IMR-90 (cell line): ENCODE data around the gene FSTL1. TPM values are rescaled to one million over a fixed set of nuclear protein-coding genes. Genes with fewer than 3 reads are reported as not detected.

Experiments used
- ATAC-seq: fragments of 200-7000 bp; cut with Tn5 transposase; 2 replicates; pipeline ENCODE4 v1.9.1; 2020; ENCODE audit warnings: low read depth, mild to moderate bottlenecking, moderate library complexity
- BruUV-seq: library from RNA; stranded (reverse); fragments of 400-500 nt; replicated peaks from 2 replicates; lab custom pipeline; 2021; lab: Mats Ljungman, UMichigan
- CTCF ChIA-PET: fragments of 300-600 bp; formaldehyde crosslinking; extraction: SDS; loops from one replicate; lab custom pipeline; 2021; ENCODE audit warnings: antibody characterized with exemption; lab: Yijun Ruan, JAX
- POLR2A ChIA-PET: fragments of 300-600 bp; sonication (Branson Sonifier 250); formaldehyde crosslinking; loops from one replicate; lab custom pipeline; 2022; ENCODE audit warnings: antibody characterized with exemption; ENCODE audit not compliant: unreplicated experiment; lab: Charles Lee
- DNase-seq: peaks from one replicate; pipeline ENCODE4 v3.0.0; 2013
- H2AFZ ChIP-seq: replicated peaks from 2 replicates; pipeline ENCODE3; 2013; ENCODE audit warnings: low read length, mild to moderate bottlenecking; ENCODE audit not compliant: poor library complexity
- H2AK5ac ChIP-seq: 2 replicates; pipeline ENCODE4 v1.6.1; 2013; ENCODE audit warnings: low read depth, low read length, inconsistent platforms
- H2AK9ac ChIP-seq: replicated peaks from 2 replicates; pipeline ENCODE3; 2013; ENCODE audit warnings: mild to moderate bottlenecking, low read depth, low read length, moderate library complexity; ENCODE audit not compliant: poor library complexity
- H2BK120ac ChIP-seq: 2 replicates; pipeline ENCODE4 v1.6.1; 2013; ENCODE audit warnings: low read depth, low read length, inconsistent platforms
- H2BK15ac ChIP-seq: 3 replicates; pipeline ENCODE4 v1.6.1; 2013; ENCODE audit warnings: low read depth, low read length, inconsistent platforms
- H2BK20ac ChIP-seq: 2 replicates; pipeline ENCODE4 v1.6.1; 2013; ENCODE audit warnings: low read depth, mild to moderate bottlenecking, inconsistent platforms, low read length, moderate library complexity
- H2BK5ac ChIP-seq: 2 replicates; pipeline ENCODE4 v1.6.1; 2013; ENCODE audit warnings: mild to moderate bottlenecking, low read depth, low read length, inconsistent platforms; ENCODE audit not compliant: poor library complexity, severe bottlenecking
- H3K14ac ChIP-seq: replicated peaks from 2 replicates; pipeline ENCODE4 v1.6.1; 2013; ENCODE audit warnings: low read depth, low read length, inconsistent platforms
- H3K18ac ChIP-seq: 2 replicates; pipeline ENCODE4 v1.6.1; 2013; ENCODE audit warnings: low read depth, low read length, control low read depth
- H3K23ac ChIP-seq: 2 replicates; pipeline ENCODE4 v1.6.1; 2013; ENCODE audit warnings: low read depth, low read length, inconsistent platforms
- H3K27ac ChIP-seq: 2 replicates; pipeline ENCODE4 v1.5.1; 2013; ENCODE audit warnings: mild to moderate bottlenecking, control low read depth, low read length; ENCODE audit not compliant: insufficient read depth
- H3K27me3 ChIP-seq: 2 replicates; pipeline ENCODE4 v1.6.1; 2013; ENCODE audit warnings: low read length; ENCODE audit not compliant: control insufficient read depth, insufficient read depth
- H3K36me3 ChIP-seq: 2 replicates; pipeline ENCODE4 v1.6.1; 2013; ENCODE audit warnings: low read length, mixed read lengths; ENCODE audit not compliant: control insufficient read depth, insufficient read depth
- H3K4ac ChIP-seq: 2 replicates; pipeline ENCODE4 v1.6.1; 2013; ENCODE audit warnings: low read depth, low read length, inconsistent platforms
- H3K4me1 ChIP-seq: 2 replicates; pipeline ENCODE4 v1.6.1; 2013; ENCODE audit warnings: low read length, mixed read lengths; ENCODE audit not compliant: control insufficient read depth, insufficient read depth
- H3K4me2 ChIP-seq: 2 replicates; pipeline ENCODE4 v1.6.1; 2013; ENCODE audit warnings: low read depth, mild to moderate bottlenecking, control low read depth, low read length, moderate library complexity
- H3K4me3 ChIP-seq: 2 replicates; pipeline ENCODE4 v1.5.1; 2013; ENCODE audit warnings: low read depth, mild to moderate bottlenecking, control low read depth, low read length, moderate library complexity; ENCODE audit not compliant: insufficient read depth
- H3K56ac ChIP-seq: 2 replicates; pipeline ENCODE4 v1.6.1; 2013; ENCODE audit warnings: low read length, inconsistent platforms; ENCODE audit not compliant: insufficient read depth; ENCODE audit errors: extremely low read depth
- H3K79me1 ChIP-seq, 2 experiments: 2 replicates each; pipeline ENCODE4 v1.6.1; 2013; ENCODE audit warnings: low read length in 2 of 2, inconsistent platforms in 1 of 2, low read depth in 1 of 2
- H3K9ac ChIP-seq: 2 replicates; pipeline ENCODE4 v1.6.1; 2013; ENCODE audit warnings: low read depth, low read length, control low read depth
- H3K9me1 ChIP-seq: 2 replicates; pipeline ENCODE4 v1.6.1; 2013; ENCODE audit warnings: low read length, inconsistent platforms; ENCODE audit not compliant: insufficient read depth
- H3K9me3 ChIP-seq: 2 replicates; pipeline ENCODE4 v1.6.1; 2013; ENCODE audit warnings: low read length; ENCODE audit not compliant: control insufficient read depth, insufficient read depth
- H4K20me1 ChIP-seq: 2 replicates; pipeline ENCODE4 v1.6.1; 2013; ENCODE audit warnings: low read length, inconsistent platforms; ENCODE audit not compliant: insufficient read depth
- H4K5ac ChIP-seq: 2 replicates; pipeline ENCODE4 v1.6.1; 2013; ENCODE audit warnings: mild to moderate bottlenecking, low read depth, low read length, control low read depth
- H4K8ac ChIP-seq, 2 experiments: 2 replicates each; pipeline ENCODE4 v1.6.1; 2013; ENCODE audit warnings: low read depth in 2 of 2, low read length in 2 of 2, control low read depth in 1 of 2, inconsistent platforms in 1 of 2
- H4K91ac ChIP-seq: 2 replicates; pipeline ENCODE4 v1.6.1; 2013; ENCODE audit warnings: low read depth, low read length, inconsistent platforms; ENCODE audit not compliant: insufficient read depth
- BHLHE40 ChIP-seq: fragments of 150-350 bp; IDR thresholded peaks from 2 replicates; pipeline ENCODE4 v1.6.1; 2016; ENCODE audit warnings: mild to moderate bottlenecking, low read depth, low read length
- CEBPB ChIP-seq: IDR thresholded peaks from 2 replicates; pipeline ENCODE4 v1.6.1; 2012; ENCODE audit warnings: low read depth, low read length, improper control_type of control experiment
- FOS ChIP-seq: fragments of 150-350 bp; IDR thresholded peaks from 2 replicates; pipeline ENCODE4 v1.6.1; 2016; ENCODE audit warnings: low read depth, low read length
- MXI1 ChIP-seq: IDR thresholded peaks from 2 replicates; pipeline ENCODE4 v1.6.1; 2012; ENCODE audit warnings: low read depth, mild to moderate bottlenecking, low read length, moderate library complexity, borderline replicate concordance
- NFE2L2 ChIP-seq: fragments of 150-350 bp; IDR thresholded peaks from 2 replicates; pipeline ENCODE4 v1.6.1; 2016; ENCODE audit warnings: low read depth, mild to moderate bottlenecking, low read length
- RAD21 ChIP-seq: IDR thresholded peaks from 2 replicates; pipeline ENCODE4 v1.6.1; 2012; ENCODE audit warnings: low read length, improper control_type of control experiment
- WGBS, 2 experiments: methylation state at CpG; one replicate each; pipeline versions ENCODE4 v1.1.5 to v1.1.7; 2013; ENCODE audit warnings: missing lambda C conversion rate in 2 of 2; ENCODE audit not compliant: insufficient read length in 1 of 2; ENCODE audit errors: extremely low coverage in 2 of 2; 5-methylcytosine and 5-hydroxymethylcytosine counted together
- dilution Hi-C: fragments of 300-500 bp; cut with HindIII; formaldehyde crosslinking; loops from one replicate; pipeline ENCODE4 v1.14.3; 2018; ENCODE audit warnings: low sequenced_read_pairs; ENCODE audit not compliant: unreplicated experiment
- in situ Hi-C: fragments of 300-500 bp; cut with MboI; formaldehyde crosslinking; loops from 3 replicates; pipeline ENCODE4 v1.14.3; 2019; ENCODE audit warnings: low sequenced_read_pairs, inconsistent platforms, mixed read lengths
- intact Hi-C: fragments of 100-400 bp; cut with micrococcal nuclease; formaldehyde crosslinking; loops from 2 replicates; pipeline ENCODE4 v1.10.0; 2022
- polyA plus RNA-seq, 3 experiments: library from polyadenylated mRNA; depleted of rRNA; stranded (reverse); fragments of >200 nt; gene quantifications; 2 replicates each; pipeline ENCODE4 v1.2.3, GENCODE V29; 2012; ENCODE audit warnings: low replicate concordance in 1 of 3
- total RNA-seq: library from RNA; depleted of rRNA; stranded (reverse); fragments of >200 nt; gene quantifications from 2 replicates; pipeline ENCODE4 v1.2.3, GENCODE V29; 2012
- TF ChIP-seq, protein P1 (sequence below): conservative IDR thresholded peaks from 2 replicates; pipeline ENCODE4 v1.5.1; 2012; ENCODE audit warnings: mild to moderate bottlenecking, low read depth, low read length, improper control_type of control experiment

The FSTL1 gene
- total and polyA plus RNA-seq, 2 of the 4 experiments (the other 2 are of a cell fraction), result 864 to 1,642 TPM

DNA sequence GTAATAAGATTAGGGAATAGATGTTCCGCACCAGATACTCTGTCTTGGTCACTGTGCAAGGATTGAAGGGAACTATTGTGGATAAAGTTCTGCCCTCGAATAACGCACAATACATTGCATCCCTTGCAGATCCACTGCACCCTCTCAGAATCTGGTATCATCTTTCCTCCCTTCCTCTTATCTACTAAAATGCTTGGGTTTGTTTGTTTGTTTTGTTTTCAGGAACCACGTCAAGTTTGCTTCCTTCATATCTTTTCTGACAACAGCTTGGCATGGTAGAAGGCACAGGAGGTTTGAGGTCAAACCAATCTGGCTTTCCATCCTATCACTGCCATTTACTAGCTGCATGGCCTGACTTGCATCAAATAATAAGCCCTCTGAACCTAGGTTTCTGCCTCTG is 2.0 kb upstream of the FSTL1 start:
- Histone ChIP-seq H3K4ac (no peak overlapping the region), H4K20me1 (peaks cover 16% of the 10 kb centered on the region), H4K5ac (no peak overlapping the region), H4K8ac (no peak overlapping the region), H3K18ac (no peak overlapping the region), H3K27me3 (no peaks in the 10 kb centered on the region), H3K56ac (no peak overlapping the region), H3K9ac (no peak overlapping the region), H3K23ac (no peak overlapping the region), H2BK5ac (no peak overlapping the region), H2AK5ac (no peak overlapping the region), H2AK9ac (no peak overlapping the region), H2AFZ (no peak overlapping the region), H3K79me1 (peaks cover 5 to 16% of the 10 kb centered on the region in 2 experiments; a peak in 2 of 4 replicates), H2BK20ac (no peak overlapping the region), H3K4me2 (no peak overlapping the region), H2BK15ac (no peak overlapping the region), H3K9me3 (no peaks in the 10 kb centered on the region), H3K36me3 (peaks cover 4% of the 10 kb centered on the region), H3K4me1 (peaks cover 5% of the 10 kb centered on the region), H3K27ac (no peak overlapping the region), H3K4me3 (no peak overlapping the region), H3K14ac (no peak overlapping the region), H4K91ac (no peak overlapping the region), H2BK120ac (no peak overlapping the region), H3K9me1 (peaks cover 5% of the 10 kb centered on the region; the same call in 1 of the 2 replicates)
- BruUV-seq, result no TSS peak
- dilution Hi-C loops, result no loop called here
- in situ Hi-C loops, result no loop called here
- WGBS, 2 experiments, result no CpG with 5 or more reads among the region's 4 CpGs
- ChIA-PET POLR2A (no interaction called here), CTCF (no interaction called here)
- ATAC-seq (no peak), DNase-seq (no peak)
- no peak for TF ChIP-seq RAD21
- no peak for TF ChIP-seq FOS
- no peak for TF ChIP-seq MXI1
- no peak for TF ChIP-seq BHLHE40
- TF ChIP-seq CEBPB, result no peak
- TF ChIP-seq NFE2L2, result no peak
- TF ChIP-seq, protein P1, sequence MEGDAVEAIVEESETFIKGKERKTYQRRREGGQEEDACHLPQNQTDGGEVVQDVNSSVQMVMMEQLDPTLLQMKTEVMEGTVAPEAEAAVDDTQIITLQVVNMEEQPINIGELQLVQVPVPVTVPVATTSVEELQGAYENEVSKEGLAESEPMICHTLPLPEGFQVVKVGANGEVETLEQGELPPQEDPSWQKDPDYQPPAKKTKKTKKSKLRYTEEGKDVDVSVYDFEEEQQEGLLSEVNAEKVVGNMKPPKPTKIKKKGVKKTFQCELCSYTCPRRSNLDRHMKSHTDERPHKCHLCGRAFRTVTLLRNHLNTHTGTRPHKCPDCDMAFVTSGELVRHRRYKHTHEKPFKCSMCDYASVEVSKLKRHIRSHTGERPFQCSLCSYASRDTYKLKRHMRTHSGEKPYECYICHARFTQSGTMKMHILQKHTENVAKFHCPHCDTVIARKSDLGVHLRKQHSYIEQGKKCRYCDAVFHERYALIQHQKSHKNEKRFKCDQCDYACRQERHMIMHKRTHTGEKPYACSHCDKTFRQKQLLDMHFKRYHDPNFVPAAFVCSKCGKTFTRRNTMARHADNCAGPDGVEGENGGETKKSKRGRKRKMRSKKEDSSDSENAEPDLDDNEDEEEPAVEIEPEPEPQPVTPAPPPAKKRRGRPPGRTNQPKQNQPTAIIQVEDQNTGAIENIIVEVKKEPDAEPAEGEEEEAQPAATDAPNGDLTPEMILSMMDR, result no peak
- intact Hi-C loops, result no loop called here
